HEK293T (cell line): ENCODE measurements around the gene TEAD1.

Source experiments
- ARNT ChIP-seq: fragments of 450-650 bp; IDR thresholded peaks from 2 replicates; pipeline ENCODE4 v1.6.1; 2017; ENCODE audit warnings: mild to moderate bottlenecking
- BHLHE40 ChIP-seq: fragments of 450-650 bp; IDR thresholded peaks from 2 replicates; pipeline ENCODE4 v1.6.1; 2016; ENCODE audit warnings: mild to moderate bottlenecking, moderate library complexity, borderline replicate concordance
- CTBP1 ChIP-seq: fragments of 450-650 bp; IDR thresholded peaks from 2 replicates; pipeline ENCODE4 v1.6.1; 2016; ENCODE audit warnings: borderline replicate concordance
- ELF4 ChIP-seq: fragments of 450-650 bp; IDR thresholded peaks from 2 replicates; pipeline ENCODE4 v1.6.1; 2017; ENCODE audit warnings: antibody characterized with exemption
- FOXA1 ChIP-seq: fragments of 450-650 bp; IDR thresholded peaks from 2 replicates; pipeline ENCODE4 v1.6.1; 2016; ENCODE audit warnings: mild to moderate bottlenecking
- FOXK2 ChIP-seq: fragments of 450-650 bp; IDR thresholded peaks from 2 replicates; pipeline ENCODE4 v1.6.1; 2016; ENCODE audit warnings: mild to moderate bottlenecking
- FOXM1 ChIP-seq: fragments of 450-650 bp; IDR thresholded peaks from 2 replicates; pipeline ENCODE4 v1.6.1; 2017; ENCODE audit warnings: mild to moderate bottlenecking, borderline replicate concordance
- HDGF ChIP-seq: fragments of 450-650 bp; IDR thresholded peaks from 2 replicates; pipeline ENCODE4 v1.6.1; 2017; ENCODE audit warnings: antibody characterized with exemption, borderline replicate concordance
- NFRKB ChIP-seq: fragments of 450-650 bp; IDR thresholded peaks from 2 replicates; pipeline ENCODE4 v1.6.1; 2016; ENCODE audit warnings: mild to moderate bottlenecking, moderate library complexity
- SP1 ChIP-seq: fragments of 450-650 bp; IDR thresholded peaks from 2 replicates; pipeline ENCODE4 v1.6.1; 2017
- SUZ12 ChIP-seq: fragments of 450-650 bp; IDR thresholded peaks from 2 replicates; pipeline ENCODE4 v1.6.1; 2016; ENCODE audit warnings: mild to moderate bottlenecking
- TARDBP ChIP-seq: fragments of 450-650 bp; IDR thresholded peaks from 2 replicates; pipeline ENCODE4 v1.6.1; 2016
- ZNF384 ChIP-seq: fragments of 450-650 bp; IDR thresholded peaks from 2 replicates; pipeline ENCODE4 v1.6.1; 2016

GRCh38 chr11:12842933-12843636 is 168.9 kb downstream of the TEAD1 start:
- TF ChIP-seq TARDBP = no peak
- TF ChIP-seq SUZ12 = no peak
- TF ChIP-seq HDGF = no peak
- no peak for TF ChIP-seq ELF4
- no peak for TF ChIP-seq NFRKB
- TF ChIP-seq FOXK2 = no peak
- no peak for TF ChIP-seq FOXA1
- peak; percentile 82 for TF ChIP-seq ZNF384
- no peak for TF ChIP-seq ARNT
- peak; percentile 37; the same call in 1 of the 2 replicates for TF ChIP-seq CTBP1
- TF ChIP-seq BHLHE40 = no peak
- TF ChIP-seq FOXM1 = no peak
- TF ChIP-seq SP1 = no peak
